Activated T-helper 17 cell treated with anti-CD3 and anti-CD28 coated beads, Interleukin-2, amount 50 U/mL, for 72 hours (primary cell): Measurements from ENCODE around the gene INO80D. TPM values are rescaled to one million over a fixed set of nuclear protein-coding genes. Genes with fewer than 3 reads are reported as not detected.
A peak's percentile ranks its signal among the peaks of the same experiment; 100 is the strongest.
"Not testable (repeated sequence)": the region's sequence is repeated elsewhere in the genome, so short reads cannot be mapped to it uniquely, and the experiment has no call there.

Source experiments
- ATAC-seq: fragments of 150-1000 bp; cut with Tn5 transposase; replicated peaks from 2 replicates; pipeline ENCODE4 v1.10.0; 2021; ENCODE audit warnings: mild to moderate bottlenecking, moderate library complexity
- H3K27ac Mint-ChIP-seq: one replicate; pipeline ENCODE4 v1.8.0; 2022; ENCODE audit warnings: mixed read lengths
- H3K27me3 Mint-ChIP-seq: one replicate; pipeline ENCODE4 v1.8.0; 2022; ENCODE audit warnings: mixed read lengths
- H3K36me3 Mint-ChIP-seq: one replicate; pipeline ENCODE4 v1.8.0; 2022; ENCODE audit warnings: low read depth, mild to moderate bottlenecking, mixed read lengths
- H3K4me1 Mint-ChIP-seq: one replicate; pipeline ENCODE4 v1.8.0; 2022; ENCODE audit warnings: mixed read lengths
- H3K4me3 Mint-ChIP-seq: one replicate; pipeline ENCODE4 v1.8.0; 2022; ENCODE audit warnings: mild to moderate bottlenecking, mixed read lengths
- H3K9me3 Mint-ChIP-seq: one replicate; pipeline ENCODE4 v1.8.0; 2022; ENCODE audit warnings: mixed read lengths
- total RNA-seq, 2 donors: library from RNA; stranded (reverse); gene quantifications; one replicate each; pipeline ENCODE4 v1.2.3, GENCODE V29; 2022

INO80D gene
- total RNA-seq, 2 donors from 2014 or later = 21.8 to 29.3 TPM

DNA sequence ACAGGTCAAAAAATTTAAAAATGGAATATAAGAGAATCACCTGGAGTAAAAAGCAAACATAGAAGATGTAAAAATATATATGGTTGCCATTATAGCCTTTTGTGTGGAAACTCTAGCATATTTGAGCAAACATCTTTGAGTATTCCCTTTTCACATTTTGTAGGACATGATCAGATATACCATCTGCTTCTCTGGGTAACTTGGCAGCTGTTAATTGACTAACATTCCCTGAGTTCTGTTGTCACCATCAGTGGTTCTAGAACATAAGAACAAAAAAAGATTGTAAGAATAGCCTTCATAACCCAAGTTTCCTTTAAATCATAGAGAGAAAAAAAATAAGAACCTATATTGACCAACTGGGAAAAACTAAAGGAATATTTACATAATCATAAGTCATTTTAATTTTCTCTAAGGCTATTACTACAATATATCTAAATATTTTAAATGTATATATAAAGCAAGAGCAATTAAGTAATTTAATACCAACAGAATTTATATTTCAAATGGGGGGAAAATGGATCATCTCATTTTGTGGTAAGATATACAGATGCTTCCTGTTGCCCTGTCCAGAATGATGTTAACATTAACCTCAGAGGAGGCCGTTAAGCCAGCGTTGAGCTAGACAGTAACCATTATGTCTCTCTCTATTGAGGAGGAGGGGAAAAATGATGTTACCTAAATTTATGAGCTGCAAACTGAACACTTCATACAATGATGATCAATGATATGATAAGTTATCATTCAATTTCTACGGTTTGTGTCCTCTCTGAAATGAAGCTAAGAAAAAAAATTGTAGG lies 9.8 kb upstream of the INO80D start:
- Mint-ChIP-seq H3K9me3 (no peaks in the 10 kb centered on the region), H3K36me3 (no peaks in the 10 kb centered on the region), H3K4me1 (no peaks in the 10 kb centered on the region), H3K27ac (no peak overlapping the region), H3K4me3 (no peak overlapping the region), H3K27me3 (no peaks in the 10 kb centered on the region)
- ATAC-seq = no peak

DNA sequence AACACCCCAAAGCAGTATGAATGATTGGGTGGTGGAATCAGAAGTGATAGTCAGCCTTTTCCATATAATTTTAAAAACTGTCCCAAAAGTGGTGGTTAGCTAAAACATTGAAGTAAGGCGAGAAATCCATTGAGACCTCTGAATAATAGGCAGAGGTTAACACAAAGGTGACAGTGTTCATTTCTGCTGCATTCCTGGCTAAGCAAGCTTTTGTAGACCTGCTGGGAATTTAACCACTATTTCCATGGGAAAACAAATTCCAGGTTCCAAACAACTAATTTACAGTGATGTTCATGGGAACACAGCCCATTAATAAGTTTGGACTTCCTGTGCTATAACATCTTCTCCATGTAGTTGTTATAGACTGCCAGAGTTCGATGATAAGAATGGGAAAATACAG lies 6.3 kb upstream of the INO80D start:
- Mint-ChIP-seq H3K9me3 (no peaks in the 10 kb centered on the region), H3K4me1 (no peaks in the 10 kb centered on the region), H3K4me3 (no peak overlapping the region), H3K27ac (peak overlapping the region; percentile 22), H3K36me3 (peaks cover 5% of the 10 kb centered on the region), H3K27me3 (no peaks in the 10 kb centered on the region)
- ATAC-seq = peak; percentile 22

DNA sequence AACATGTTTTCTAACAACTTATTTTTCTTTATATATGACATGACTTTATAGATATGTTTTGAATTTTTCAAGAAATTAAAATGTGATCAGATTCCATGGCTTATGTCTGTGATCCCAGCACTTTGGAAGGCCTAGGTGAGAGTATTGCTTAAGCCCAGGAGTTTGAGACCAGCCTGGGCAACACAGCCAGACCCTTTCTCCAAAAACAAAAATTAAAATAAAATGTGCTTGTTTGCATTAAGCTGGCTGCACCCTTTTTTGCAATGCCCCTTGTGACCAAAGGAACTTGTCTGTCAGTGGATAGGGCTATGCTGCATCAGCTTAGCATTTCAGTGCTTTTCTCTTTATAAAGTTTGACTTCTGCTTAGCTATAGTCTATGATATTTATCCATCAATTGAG lies 2.3 kb upstream of the INO80D start:
- H3K9me3 Mint-ChIP-seq = no peaks in the 10 kb centered on the region
- peak overlapping the region; percentile 96 for H3K4me3 Mint-ChIP-seq
- no peaks in the 10 kb centered on the region for H3K27me3 Mint-ChIP-seq
- H3K27ac Mint-ChIP-seq = no peak overlapping the region
- no peak for ATAC-seq
- H3K4me1 Mint-ChIP-seq = peaks cover 14% of the 10 kb centered on the region
- peaks cover 31% of the 10 kb centered on the region for H3K36me3 Mint-ChIP-seq

DNA sequence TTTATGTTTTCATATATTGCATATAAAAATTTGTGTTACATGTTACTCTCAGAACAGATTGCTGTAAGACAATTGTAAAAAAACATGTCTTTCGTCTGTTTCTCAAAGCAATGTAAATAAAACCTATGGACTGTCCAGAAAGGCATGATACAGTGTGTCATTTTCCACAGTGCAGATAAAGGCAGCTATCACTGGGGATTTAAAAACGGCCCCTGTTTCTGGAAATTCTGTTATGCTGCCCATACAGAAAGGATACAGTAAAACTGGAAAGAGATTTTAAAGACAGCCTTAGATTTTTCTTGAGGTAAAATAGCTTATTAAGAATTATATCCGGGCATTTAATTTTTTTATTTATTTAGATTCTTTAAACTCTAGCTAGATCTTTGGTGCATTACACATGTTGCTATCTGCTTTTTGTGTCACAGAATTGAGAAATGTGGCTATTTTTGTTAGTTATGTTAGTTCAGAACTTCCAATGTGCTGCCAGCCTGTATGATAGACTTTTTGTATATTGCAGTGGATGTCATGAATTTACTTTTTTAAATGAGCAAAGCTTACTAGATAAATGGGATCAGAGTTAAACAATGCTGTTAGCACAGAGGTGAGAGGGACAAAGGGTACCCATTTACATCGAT lies 859 bp upstream of the INO80D start:
- peak overlapping the region; percentile 96 for H3K4me3 Mint-ChIP-seq
- no peaks in the 10 kb centered on the region for H3K27me3 Mint-ChIP-seq
- ATAC-seq = no peak
- H3K27ac Mint-ChIP-seq = peak overlapping the region; percentile 100
- H3K36me3 Mint-ChIP-seq = peaks cover 32% of the 10 kb centered on the region
- H3K4me1 Mint-ChIP-seq = peaks cover 14% of the 10 kb centered on the region
- H3K9me3 Mint-ChIP-seq = no peaks in the 10 kb centered on the region

DNA sequence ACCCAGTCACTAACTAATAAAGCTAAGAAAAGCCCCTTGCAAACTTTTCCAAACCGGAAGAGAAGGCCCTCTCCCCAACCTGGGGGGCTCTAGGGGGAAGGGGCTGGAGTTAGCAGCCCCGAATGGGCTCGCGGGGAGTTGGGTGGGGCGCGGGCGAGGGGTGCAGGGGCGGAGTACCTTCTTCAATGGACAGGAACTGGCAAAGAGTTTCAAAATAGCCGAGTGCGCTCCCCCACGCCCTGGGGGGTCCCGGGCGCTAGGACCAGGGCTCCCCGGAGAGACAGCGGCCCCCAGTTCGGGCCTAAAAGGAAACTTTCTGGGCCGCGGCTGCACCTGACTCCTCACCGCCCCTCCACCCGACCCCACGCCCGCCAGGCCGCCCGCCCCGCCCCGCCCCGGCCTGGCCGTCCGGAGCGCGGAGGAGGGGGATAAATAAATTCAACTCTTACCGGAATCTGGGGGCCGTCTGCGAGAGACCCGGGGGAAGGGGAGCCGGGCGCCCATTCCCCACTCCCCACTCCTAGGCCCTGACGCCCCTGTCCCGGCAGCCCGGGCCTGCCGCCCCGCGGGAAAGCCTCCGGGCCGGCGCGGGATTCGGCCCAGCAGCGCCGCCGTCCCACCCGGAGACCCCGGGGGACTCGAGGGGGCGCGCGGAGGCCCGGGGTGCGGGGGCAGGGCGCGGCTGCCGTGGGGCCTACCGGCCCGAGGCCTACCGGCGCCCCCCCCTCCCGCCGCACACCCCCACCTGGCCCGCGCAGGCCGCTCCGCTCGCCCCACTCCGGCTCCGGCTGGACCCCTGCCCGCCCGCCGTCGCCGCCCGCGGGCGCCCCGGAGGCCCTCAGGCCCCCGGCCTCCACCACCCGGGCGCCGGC lies 868 bp downstream of the INO80D start:
- H3K36me3 Mint-ChIP-seq = peaks cover 29% of the 10 kb centered on the region
- peak overlapping the region; percentile 99 for H3K4me3 Mint-ChIP-seq
- ATAC-seq = peak; percentile 37
- peak overlapping the region; percentile 100 for H3K27ac Mint-ChIP-seq
- H3K9me3 Mint-ChIP-seq = no peaks in the 10 kb centered on the region
- no peaks in the 10 kb centered on the region for H3K27me3 Mint-ChIP-seq
- peaks cover 14% of the 10 kb centered on the region for H3K4me1 Mint-ChIP-seq

DNA sequence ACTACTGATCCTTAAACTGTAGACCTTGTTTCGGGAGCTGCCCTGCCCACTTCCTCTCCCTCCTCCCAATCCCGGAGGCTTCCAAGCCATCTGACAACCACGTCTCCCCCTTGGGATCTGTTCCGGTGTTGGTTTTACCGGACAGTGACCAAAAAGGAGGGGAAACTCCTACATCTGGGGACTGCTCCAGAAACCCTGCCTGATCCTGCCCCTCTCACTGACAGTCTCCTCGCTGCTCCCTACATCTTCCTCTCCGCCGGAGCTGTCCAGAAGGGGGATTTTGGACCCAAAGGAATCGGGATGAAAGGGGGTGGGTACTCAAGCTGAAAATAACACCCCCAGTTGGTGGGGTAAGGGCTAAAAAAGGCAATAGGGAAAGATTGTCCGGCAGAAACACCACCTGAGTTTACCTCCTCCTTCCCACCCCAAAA lies 1.5 kb downstream of the INO80D start:
- Mint-ChIP-seq H3K4me1 (peaks cover 21% of the 10 kb centered on the region), H3K9me3 (no peaks in the 10 kb centered on the region), H3K36me3 (peaks cover 27% of the 10 kb centered on the region), H3K4me3 (peak overlapping the region; percentile 99), H3K27ac (peak overlapping the region; percentile 100), H3K27me3 (no peaks in the 10 kb centered on the region)
- ATAC-seq = peak; percentile 13

DNA sequence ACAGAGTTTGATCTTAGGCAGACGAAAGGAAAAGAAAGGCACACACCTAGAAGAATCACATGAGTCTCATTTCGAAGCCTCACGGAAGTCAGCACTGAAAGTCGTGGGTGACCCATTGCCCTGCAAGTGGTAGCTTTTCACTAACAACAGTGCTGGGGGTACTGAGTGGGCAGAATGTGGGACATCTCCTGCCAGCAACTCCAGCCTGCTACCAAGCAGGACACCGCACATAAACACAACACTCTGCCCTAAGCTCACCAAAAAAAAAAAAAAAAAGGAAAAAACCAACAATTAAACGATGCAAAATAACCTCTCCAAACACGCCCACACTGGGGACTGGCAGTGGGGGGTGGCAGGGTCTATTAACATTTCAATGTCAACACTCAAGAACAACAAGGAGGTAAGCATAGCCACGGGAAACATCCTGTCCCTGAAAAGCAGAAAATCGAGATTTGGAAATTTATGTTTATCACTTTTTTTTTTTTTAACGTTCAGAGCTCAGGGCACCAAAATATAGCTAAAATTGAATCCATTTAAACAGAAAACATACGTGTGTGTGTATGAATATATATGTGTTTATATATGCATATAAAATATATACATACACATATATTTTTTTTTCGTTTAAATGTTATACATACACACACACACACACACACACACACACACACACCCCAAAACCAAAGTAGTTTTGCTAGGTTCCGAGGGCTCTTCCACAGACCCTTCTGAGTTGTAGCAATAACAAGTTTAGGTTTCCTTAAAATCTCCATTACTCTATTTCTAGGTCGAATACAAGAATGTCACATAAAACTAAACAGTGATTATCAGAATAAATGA lies 2.2 kb downstream of the INO80D start:
- Mint-ChIP-seq H3K4me1 (peaks cover 24% of the 10 kb centered on the region), H3K27ac (peak overlapping the region; percentile 100), H3K36me3 (peaks cover 27% of the 10 kb centered on the region), H3K27me3 (no peaks in the 10 kb centered on the region), H3K4me3 (peak overlapping the region; percentile 99), H3K9me3 (no peaks in the 10 kb centered on the region)
- ATAC-seq = peak; percentile 33

DNA sequence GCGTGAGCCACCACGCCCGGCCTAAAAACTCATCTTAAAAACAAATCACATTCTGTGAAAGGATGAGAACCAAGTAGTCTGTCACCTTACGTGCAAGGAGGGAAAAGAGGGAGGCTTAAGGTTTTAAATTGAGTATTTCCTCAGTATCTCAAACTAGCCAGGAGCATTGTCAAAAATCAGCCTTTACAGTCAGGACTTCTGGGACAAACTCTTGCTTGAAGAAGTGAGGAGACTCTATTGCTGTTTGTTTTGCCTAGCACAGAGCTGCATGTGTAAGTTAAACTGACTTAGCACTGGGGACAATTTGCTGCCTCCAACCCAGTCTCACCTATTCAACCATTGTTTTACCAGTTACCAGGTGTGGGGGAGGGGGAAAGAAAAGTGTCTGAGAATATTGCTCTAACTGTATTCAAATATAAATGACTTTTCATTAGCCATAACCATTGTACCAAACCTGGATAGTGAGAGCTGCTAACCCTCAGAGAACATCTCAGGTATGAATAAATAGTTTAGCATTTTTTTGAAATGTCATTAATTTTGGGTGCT lies 3.6 kb downstream of the INO80D start:
- Mint-ChIP-seq H3K27ac (no peak overlapping the region), H3K4me3 (no peak overlapping the region), H3K4me1 (peaks cover 24% of the 10 kb centered on the region), H3K36me3 (peaks cover 27% of the 10 kb centered on the region), H3K9me3 (no peaks in the 10 kb centered on the region), H3K27me3 (no peaks in the 10 kb centered on the region)
- ATAC-seq = no peak

DNA sequence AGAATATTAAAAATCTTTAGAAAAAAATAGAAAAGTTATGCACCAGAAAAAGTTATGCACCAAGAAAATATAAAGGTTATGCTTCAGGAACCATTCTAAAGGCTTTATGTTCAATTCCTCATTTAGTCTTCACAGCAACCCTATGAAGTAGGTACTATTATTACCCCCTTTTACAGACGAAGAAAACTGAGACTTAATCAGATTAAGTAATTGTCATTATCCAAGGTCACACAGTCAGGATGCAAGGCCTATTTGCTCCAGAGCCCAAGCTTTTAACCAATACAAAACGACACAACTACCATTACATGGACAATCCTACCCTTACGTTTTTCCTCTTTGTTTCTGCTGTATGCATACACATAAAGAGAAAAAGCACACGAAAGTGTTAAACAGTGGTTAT lies 5.0 kb downstream of the INO80D start:
- ATAC-seq = no peak
- peaks cover 19% of the 10 kb centered on the region for H3K4me1 Mint-ChIP-seq
- H3K27me3 Mint-ChIP-seq = no peaks in the 10 kb centered on the region
- no peaks in the 10 kb centered on the region for H3K9me3 Mint-ChIP-seq
- no peak overlapping the region for H3K4me3 Mint-ChIP-seq
- peaks cover 17% of the 10 kb centered on the region for H3K36me3 Mint-ChIP-seq
- no peak overlapping the region for H3K27ac Mint-ChIP-seq

DNA sequence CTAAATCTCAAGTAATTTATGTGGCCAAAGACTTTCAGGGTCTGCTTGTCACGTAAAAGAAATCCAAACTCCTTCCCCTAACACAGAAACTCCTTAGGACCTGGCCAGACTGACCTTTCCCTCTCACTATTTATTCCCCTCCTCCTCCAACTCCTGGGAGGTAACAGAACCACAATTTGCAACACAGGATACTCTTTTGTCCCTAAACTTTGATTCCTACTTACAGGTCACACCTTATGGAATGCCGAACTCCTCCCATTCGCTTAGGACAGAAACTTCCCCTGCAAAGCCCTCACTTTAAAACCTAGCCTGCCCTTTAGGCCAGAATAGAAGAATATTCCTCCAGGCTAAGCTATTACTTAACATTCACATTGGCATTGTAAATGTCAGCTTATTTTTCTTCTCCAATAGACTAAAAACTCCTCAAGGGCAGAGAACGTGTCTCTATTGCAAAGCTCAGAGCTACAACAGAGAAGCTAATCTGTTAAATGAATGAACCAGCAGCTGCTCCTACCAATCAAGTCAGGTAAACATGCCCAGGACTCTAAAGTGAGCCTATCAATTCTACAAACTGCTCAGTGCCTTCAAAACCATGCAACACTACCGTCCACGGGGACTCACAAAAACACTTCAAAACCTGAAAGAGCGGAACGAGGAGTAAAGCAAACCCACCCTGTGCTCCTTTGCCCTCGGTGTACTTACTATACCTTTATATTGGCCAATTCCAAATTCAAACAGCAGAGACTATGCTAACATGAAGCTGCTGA lies 6.1 kb downstream of the INO80D start:
- H3K4me1 Mint-ChIP-seq = peaks cover 24% of the 10 kb centered on the region
- H3K9me3 Mint-ChIP-seq = no peaks in the 10 kb centered on the region
- ATAC-seq = no peak
- peaks cover 17% of the 10 kb centered on the region for H3K36me3 Mint-ChIP-seq
- H3K27me3 Mint-ChIP-seq = no peaks in the 10 kb centered on the region
- peak overlapping the region; percentile 29 for H3K27ac Mint-ChIP-seq
- H3K4me3 Mint-ChIP-seq = no peak overlapping the region

DNA sequence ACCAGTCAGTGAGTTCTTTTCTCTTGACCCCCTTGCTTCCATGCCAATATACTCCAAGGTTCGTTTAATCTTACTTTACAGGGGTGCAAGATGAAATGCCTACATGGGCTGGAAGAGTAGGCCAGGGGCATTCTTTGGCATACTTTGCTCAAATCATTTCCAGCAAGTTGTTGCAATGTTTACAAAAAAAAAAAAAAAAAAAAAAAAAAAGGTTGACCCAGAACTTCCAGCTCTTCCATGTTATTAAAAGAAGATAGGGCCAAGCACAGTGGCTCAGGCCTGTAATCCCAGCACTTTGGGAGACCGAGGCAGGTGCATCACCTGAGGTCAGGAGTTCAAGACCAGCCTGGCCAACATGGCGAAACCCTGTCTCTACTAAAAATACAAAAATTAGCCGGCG lies 8.1 kb downstream of the INO80D start:
- not testable (repeated sequence) for H3K27ac Mint-ChIP-seq, H3K27me3 Mint-ChIP-seq, H3K4me3 Mint-ChIP-seq, H3K9me3 Mint-ChIP-seq, ATAC-seq
- H3K4me1 Mint-ChIP-seq = peaks cover 22% of the 10 kb centered on the region
- peaks cover 13% of the 10 kb centered on the region for H3K36me3 Mint-ChIP-seq

DNA sequence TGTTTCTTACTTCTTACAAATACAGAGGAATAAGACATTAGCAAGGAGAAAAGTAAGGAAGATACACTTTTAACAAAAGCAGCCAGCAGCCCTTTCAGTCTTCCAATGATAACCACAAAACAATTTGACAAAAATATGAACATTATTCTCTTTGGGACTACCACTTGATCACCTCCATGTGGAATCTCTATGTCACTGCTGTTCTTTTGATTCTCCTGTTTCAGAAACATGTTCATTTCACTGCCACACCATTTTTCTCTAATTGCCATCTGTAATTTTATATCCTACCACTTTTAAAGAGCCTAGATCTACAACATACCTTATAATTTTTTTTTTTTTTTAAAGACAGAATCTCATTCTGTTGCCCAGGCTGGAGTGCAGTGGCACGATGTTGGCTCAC lies 10.9 kb downstream of the INO80D start:
- Mint-ChIP-seq H3K4me3 (no peak overlapping the region), H3K4me1 (peaks cover 31% of the 10 kb centered on the region), H3K27me3 (no peaks in the 10 kb centered on the region), H3K36me3 (peaks cover 13% of the 10 kb centered on the region), H3K9me3 (no peaks in the 10 kb centered on the region), H3K27ac (no peak overlapping the region)
- no peak for ATAC-seq

DNA sequence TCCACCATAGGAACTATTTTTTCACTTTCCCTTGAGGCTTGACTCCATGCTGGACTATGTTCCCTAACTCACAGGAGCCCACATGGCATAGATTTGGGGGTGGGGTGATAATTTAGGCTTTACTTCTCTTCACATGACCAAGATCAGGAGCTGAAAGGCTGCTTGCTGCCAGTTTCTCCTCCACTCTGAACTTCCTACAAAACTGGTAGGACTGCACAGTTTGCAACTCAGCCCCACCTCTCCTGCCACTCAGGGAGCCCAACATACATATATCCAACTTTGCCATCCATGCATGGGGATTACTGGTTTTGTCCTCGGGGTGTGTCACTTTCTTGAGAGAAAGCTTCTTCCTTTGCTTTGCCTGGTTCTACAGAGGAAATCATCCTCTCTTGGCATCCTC lies 14.2 kb downstream of the INO80D start:
- H3K27me3 Mint-ChIP-seq = no peaks in the 10 kb centered on the region
- no peak overlapping the region for H3K27ac Mint-ChIP-seq
- peaks cover 27% of the 10 kb centered on the region for H3K4me1 Mint-ChIP-seq
- no peaks in the 10 kb centered on the region for H3K9me3 Mint-ChIP-seq
- no peak overlapping the region for H3K4me3 Mint-ChIP-seq
- no peak for ATAC-seq
- peaks cover 19% of the 10 kb centered on the region for H3K36me3 Mint-ChIP-seq
